Suprapubic skin (tissue), 4 donors: ENCODE results near the gene ARHGAP12.

Experiments used
- CTCF ChIP-seq, 2 donors: fragments of 200-600 bp in 1 of 2; fragments of 450-650 bp in 1 of 2; sonication (generic) in 1 of 2; IDR thresholded peaks; one replicate each; pipeline ENCODE4 v1.5.1; 2016 to 2019; ENCODE audit warnings: antibody characterized with exemption in 2 of 2, mild to moderate bottlenecking in 1 of 2, moderate library complexity in 1 of 2
- POLR2A ChIP-seq, 2 donors: fragments of 450-650 bp; IDR thresholded peaks; one replicate each; pipeline ENCODE4 v1.6.1; 2017; ENCODE audit warnings: antibody characterized with exemption in 2 of 2, mild to moderate bottlenecking in 2 of 2, moderate library complexity in 2 of 2
- POLR2AphosphoS5 ChIP-seq, 3 donors: sonication (generic); formaldehyde crosslinking; IDR thresholded peaks; one replicate each; pipeline ENCODE4 v1.6.1; 2017; ENCODE audit warnings: antibody characterized with exemption in 3 of 3

GRCh38 chr10:31953080-31953479, 24.4 kb upstream of the ARHGAP12 start:
- TF ChIP-seq CTCF (IDR thresholded peaks at IDR 0.05) (no peak), POLR2A (IDR thresholded peaks at IDR 0.05) (no peak), POLR2AphosphoS5 (IDR thresholded peaks at IDR 0.05) (no peak)
